K562 (cell line): ENCODE data around the gene UQCC2. TPM values are rescaled to one million over a fixed set of nuclear protein-coding genes. Genes with fewer than 3 reads are reported as not detected.

Source experiments
- ARID1B ChIP-seq: fragments of 450-650 bp; IDR thresholded peaks from 2 replicates; pipeline ENCODE4 v1.6.1; 2016; ENCODE audit warnings: antibody characterized with exemption, mild to moderate bottlenecking, inconsistent platforms
- DPF2 ChIP-seq: fragments of 450-650 bp; IDR thresholded peaks from 2 replicates; pipeline ENCODE4 v1.6.1; 2016
- EHMT2 ChIP-seq: fragments of 450-650 bp; IDR thresholded peaks from 2 replicates; pipeline ENCODE4 v1.6.1; 2018; ENCODE audit warnings: antibody characterized with exemption
- ESRRA ChIP-seq: fragments of 450-650 bp; IDR thresholded peaks from 2 replicates; pipeline ENCODE4 v1.6.1; 2014; ENCODE audit warnings: low read depth, mild to moderate bottlenecking, moderate library complexity, borderline replicate concordance
- FOS ChIP-seq: IDR thresholded peaks from 3 replicates; pipeline ENCODE4 v1.6.1; 2011; ENCODE audit not compliant: insufficient read length; ENCODE audit errors: extremely low read depth
- FOXA1 ChIP-seq: fragments of 450-650 bp; IDR thresholded peaks from 2 replicates; pipeline ENCODE4 v1.6.1; 2016; ENCODE audit warnings: mild to moderate bottlenecking, borderline replicate concordance
- GABPB1 ChIP-seq: sonication (generic); formaldehyde crosslinking; IDR thresholded peaks from 2 replicates; pipeline ENCODE4 v1.8.0; 2022; ENCODE audit warnings: mild to moderate bottlenecking, missing genetic modification reagents
- JUND ChIP-seq, 2 experiments: IDR thresholded peaks; 2 replicates in 1 of 2; 3 replicates in 1 of 2; pipeline ENCODE4 v1.6.1; 2011; ENCODE audit warnings: borderline replicate concordance in 2 of 2, low read depth in 2 of 2, low read length in 2 of 2, improper control_type of control experiment in 1 of 2, missing biosample characterization in 1 of 2, missing genetic modification characterization in 1 of 2, missing genetic modification reagents in 1 of 2
- KDM1A ChIP-seq, 2 experiments: fragments of 450-650 bp; IDR thresholded peaks; 2 replicates each; pipeline ENCODE4 v1.6.1; 2016; ENCODE audit warnings: mild to moderate bottlenecking in 2 of 2
- MAZ ChIP-seq, 2 experiments: fragments of 450-650 bp in 1 of 2; sonication (generic) in 1 of 2; formaldehyde crosslinking; IDR thresholded peaks in 1 of 2; conservative IDR thresholded peaks in 1 of 2; 2 replicates each; pipeline versions ENCODE4 v1.4.0 to v1.5.0; 2020; ENCODE audit warnings: mild to moderate bottlenecking in 1 of 2, missing genetic modification reagents in 1 of 2
- MECOM ChIP-seq: fragments of 250-450 bp; sonication (Bioruptor Pico); IDR thresholded peaks from 2 replicates; pipeline ENCODE4 v1.8.0; 2022; ENCODE audit warnings: inconsistent platforms
- MEF2A ChIP-seq: IDR thresholded peaks from 2 replicates; pipeline ENCODE4 v1.6.1; 2011; ENCODE audit warnings: low read depth, mild to moderate bottlenecking, low read length, moderate library complexity; ENCODE audit not compliant: control insufficient read depth
- MYNN ChIP-seq, 2 experiments: sonication (generic); formaldehyde crosslinking in 1 of 2; IDR thresholded peaks; 2 replicates each; pipeline versions ENCODE4 v1.5.0 to v1.6.1; 2016 to 2020; ENCODE audit warnings: antibody characterized with exemption in 1 of 2, missing genetic modification reagents in 1 of 2
- NR2C2 ChIP-seq, 2 experiments: fragments of 200-800 bp in 1 of 2; sonication (Bioruptor generic) in 1 of 2; sonication (generic) in 1 of 2; formaldehyde crosslinking in 1 of 2; IDR thresholded peaks; 2 replicates each; pipeline versions ENCODE4 v1.6.1 to v1.8.0; 2016 to 2022; ENCODE audit warnings: mild to moderate bottlenecking in 1 of 2, missing compliant biosample characterization in 1 of 2, missing genetic modification characterization in 1 of 2, missing genetic modification reagents in 1 of 2
- PURB ChIP-seq: sonication (generic); formaldehyde crosslinking; IDR thresholded peaks from 2 replicates; pipeline ENCODE4 v1.9.0; 2021; ENCODE audit warnings: low read depth, mild to moderate bottlenecking, missing genetic modification reagents
- RAD21 ChIP-seq, 2 experiments: fragments of 250-450 bp in 1 of 2; fragments of 450-650 bp in 1 of 2; sonication (Bioruptor Pico) in 1 of 2; formaldehyde crosslinking in 1 of 2; IDR thresholded peaks in 1 of 2; conservative IDR thresholded peaks in 1 of 2; 2 replicates each; pipeline versions ENCODE4 v1.4.0 to v1.8.0; 2020 to 2022; ENCODE audit warnings: mild to moderate bottlenecking in 2 of 2, moderate library complexity in 1 of 2
- SMARCA4 ChIP-seq: fragments of 450-650 bp; IDR thresholded peaks from 2 replicates; pipeline ENCODE4 v1.6.1; 2016
- STAG1 ChIP-seq: sonication (generic); formaldehyde crosslinking; IDR thresholded peaks from 2 replicates; pipeline ENCODE4 v1.5.0; 2020; ENCODE audit warnings: missing genetic modification reagents, borderline replicate concordance
- TARDBP ChIP-seq: fragments of 450-650 bp; IDR thresholded peaks from 2 replicates; pipeline ENCODE4 v1.6.1; 2016
- XRCC5 ChIP-seq: fragments of 200-400 bp; formaldehyde crosslinking; IDR thresholded peaks from 2 replicates; pipeline ENCODE4 v1.6.1; 2017; ENCODE audit warnings: low read depth, mild to moderate bottlenecking, low read length
- ZNF197 ChIP-seq: fragments of 200-800 bp; sonication (Bioruptor generic); IDR thresholded peaks from 2 replicates; pipeline ENCODE4 v1.6.1; 2016; ENCODE audit warnings: low read depth, missing genetic modification characterization, missing compliant biosample characterization
- ZNF311 ChIP-seq: fragments of 250-450 bp; sonication (Bioruptor Pico); IDR thresholded peaks from 2 replicates; pipeline ENCODE4 v1.4.0; 2020; ENCODE audit warnings: mild to moderate bottlenecking, moderate library complexity
- ZSCAN29 ChIP-seq: fragments of 450-650 bp; IDR thresholded peaks from 2 replicates; pipeline ENCODE4 v1.6.1; 2017
- polyA plus RNA-seq, 8 experiments: library from polyadenylated mRNA; depleted of rRNA in 4 of 8; stranded (reverse) in 5 of 8; unstranded in 3 of 8; fragments of >200 nt; fragmentation: Nextera tagmentation in 2 of 8; fragmentation: Illumina TruSeq in 1 of 8; extraction: Ambion mirVana in 2 of 8; extraction: Trizol in 1 of 8; gene quantifications; 2 replicates each; pipeline versions ENCODE4 v1.2.1 to v1.2.3, GENCODE V29; 2011 to 2014; ENCODE audit warnings: inconsistent platforms in 1 of 8, missing spikeins in 1 of 8
- total RNA-seq, 7 experiments: library from RNA; depleted of rRNA in 6 of 7; stranded (reverse); fragments of >200 nt in 6 of 7; fragmentation: Illumina TruSeq in 2 of 7; extraction: Trizol in 2 of 7; gene quantifications; 2 replicates each; pipeline versions ENCODE4 v1.2.1 to v1.2.3, GENCODE V29; 2011 to 2021; ENCODE audit warnings: low replicate concordance in 1 of 7
- TF ChIP-seq, protein P1 (sequence below): sonication (generic); formaldehyde crosslinking; IDR thresholded peaks from 2 replicates; pipeline ENCODE4 v1.8.1; 2023; ENCODE audit warnings: mild to moderate bottlenecking, missing genetic modification reagents
- TF ChIP-seq, protein P2 (sequence below): fragments of 200-800 bp; sonication (Bioruptor generic); IDR thresholded peaks from 2 replicates; pipeline ENCODE4 v1.6.1; 2017; ENCODE audit warnings: missing genetic modification characterization, missing compliant biosample characterization

The UQCC2 gene
- total and polyA plus RNA-seq, 9 of the 15 experiments (the other 6 are each of a cell fraction or from before 2014, with no cell fraction given): 58.5 to 927 (median 158) TPM

DNA sequence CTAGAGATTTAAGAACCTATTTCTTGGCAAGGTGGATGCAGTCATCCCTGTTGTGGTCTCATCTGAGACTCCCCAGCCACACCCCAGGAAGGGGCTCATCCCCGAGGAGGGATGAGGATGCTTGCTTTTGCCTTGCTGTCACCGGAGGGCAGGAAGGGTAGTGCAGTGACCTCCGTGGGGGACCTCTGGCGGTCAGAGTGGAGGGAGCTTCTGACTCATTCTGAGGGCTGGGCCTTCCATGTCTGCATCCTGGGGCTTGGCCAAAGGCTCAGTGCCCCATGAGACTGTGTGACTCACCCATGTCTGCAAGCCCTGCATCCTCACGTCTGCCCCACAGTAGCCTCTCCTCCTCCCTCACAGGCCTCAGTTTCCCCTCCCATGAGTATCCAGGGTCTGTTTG, 38.7 kb downstream of the UQCC2 start (continued):
- TF ChIP-seq ARID1B: peak; percentile 42; the same call in 1 of the 2 replicates
- TF ChIP-seq GABPB1 (CRISPR knock-in tag): peak; percentile 52
- 0 out of 2 replicates have a peak, but pooled peaks have one; percentile 12 for TF ChIP-seq MYNN (IDR thresholded peaks at IDR 0.05)
- no peak for TF ChIP-seq MYNN (CRISPR knock-in tag; IDR thresholded peaks at IDR 0.05)
- TF ChIP-seq KDM1A (IDR thresholded peaks at IDR 0.05): peak in 1 of 2 experiments; percentile 62; a peak in 1 of 4 replicates
- peak; percentile 93 for TF ChIP-seq JUND (IDR thresholded peaks at IDR 0.05; ENCODE audit: borderline replicate concordance, low read depth, low read length)
- peak; percentile 87 for TF ChIP-seq JUND (tag; IDR thresholded peaks at IDR 0.05; ENCODE audit: borderline replicate concordance, low read depth, low read length)
- TF ChIP-seq STAG1: peak; percentile 25; the same call in 1 of the 2 replicates
- TF ChIP-seq ZNF311: no peak
- TF ChIP-seq FOXA1: no peak
- peak; percentile 49; the same call in 1 of the 2 replicates for TF ChIP-seq SMARCA4
- TF ChIP-seq EHMT2: no peak
- no peak for TF ChIP-seq ZNF197 (CRISPR knock-in tag)
- TF ChIP-seq MAZ (CRISPR knock-in tag; conservative IDR thresholded peaks at IDR 0.05 in 1 of 2, IDR thresholded peaks at IDR 0.05 in 1 of 2): peak; percentile 31 to 59; a peak in 2 of 4 replicates
- TF ChIP-seq ESRRA: peak; percentile 51; the same call in 1 of the 2 replicates
- no peak for TF ChIP-seq ZSCAN29
- TF ChIP-seq, protein P1, sequence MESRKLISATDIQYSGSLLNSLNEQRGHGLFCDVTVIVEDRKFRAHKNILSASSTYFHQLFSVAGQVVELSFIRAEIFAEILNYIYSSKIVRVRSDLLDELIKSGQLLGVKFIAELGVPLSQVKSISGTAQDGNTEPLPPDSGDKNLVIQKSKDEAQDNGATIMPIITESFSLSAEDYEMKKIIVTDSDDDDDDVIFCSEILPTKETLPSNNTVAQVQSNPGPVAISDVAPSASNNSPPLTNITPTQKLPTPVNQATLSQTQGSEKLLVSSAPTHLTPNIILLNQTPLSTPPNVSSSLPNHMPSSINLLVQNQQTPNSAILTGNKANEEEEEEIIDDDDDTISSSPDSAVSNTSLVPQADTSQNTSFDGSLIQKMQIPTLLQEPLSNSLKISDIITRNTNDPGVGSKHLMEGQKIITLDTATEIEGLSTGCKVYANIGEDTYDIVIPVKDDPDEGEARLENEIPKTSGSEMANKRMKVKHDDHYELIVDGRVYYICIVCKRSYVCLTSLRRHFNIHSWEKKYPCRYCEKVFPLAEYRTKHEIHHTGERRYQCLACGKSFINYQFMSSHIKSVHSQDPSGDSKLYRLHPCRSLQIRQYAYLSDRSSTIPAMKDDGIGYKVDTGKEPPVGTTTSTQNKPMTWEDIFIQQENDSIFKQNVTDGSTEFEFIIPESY (CRISPR knock-in tag): no peak
- peak; percentile 29; the same call in 1 of the 2 replicates for TF ChIP-seq DPF2
- TF ChIP-seq PURB (CRISPR knock-in tag): no peak
- TF ChIP-seq TARDBP: no peak
- TF ChIP-seq, protein P2, sequence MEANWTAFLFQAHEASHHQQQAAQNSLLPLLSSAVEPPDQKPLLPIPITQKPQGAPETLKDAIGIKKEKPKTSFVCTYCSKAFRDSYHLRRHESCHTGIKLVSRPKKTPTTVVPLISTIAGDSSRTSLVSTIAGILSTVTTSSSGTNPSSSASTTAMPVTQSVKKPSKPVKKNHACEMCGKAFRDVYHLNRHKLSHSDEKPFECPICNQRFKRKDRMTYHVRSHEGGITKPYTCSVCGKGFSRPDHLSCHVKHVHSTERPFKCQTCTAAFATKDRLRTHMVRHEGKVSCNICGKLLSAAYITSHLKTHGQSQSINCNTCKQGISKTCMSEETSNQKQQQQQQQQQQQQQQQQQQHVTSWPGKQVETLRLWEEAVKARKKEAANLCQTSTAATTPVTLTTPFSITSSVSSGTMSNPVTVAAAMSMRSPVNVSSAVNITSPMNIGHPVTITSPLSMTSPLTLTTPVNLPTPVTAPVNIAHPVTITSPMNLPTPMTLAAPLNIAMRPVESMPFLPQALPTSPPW (CRISPR knock-in tag): peak; percentile 24; the same call in 1 of the 2 replicates
- TF ChIP-seq MEF2A: no peak
- no peak; the same call in 1 of the 2 replicates for TF ChIP-seq NR2C2 (CRISPR knock-in tag; IDR thresholded peaks at IDR 0.05)
- peak; percentile 40; the same call in 1 of the 2 replicates for TF ChIP-seq NR2C2 (tag; IDR thresholded peaks at IDR 0.05)
- TF ChIP-seq RAD21 (CRISPR knock-in tag; conservative IDR thresholded peaks at IDR 0.05 in 1 of 2, IDR thresholded peaks at IDR 0.05 in 1 of 2): peak; percentile 49 to 72; a peak in 3 of 4 replicates
- TF ChIP-seq FOS: peak; percentile 17
- TF ChIP-seq XRCC5: 0 out of 2 replicates have a peak, but pooled peaks have one; percentile 61
- no peak for TF ChIP-seq MECOM (CRISPR knock-in tag)
